NCI-H82 treated with DMSO at 0.1 percent for 48 hours (cell line): ENCODE measurements around the gene PAFAH1B2.
"Not testable (repeated sequence)": the region's sequence is repeated elsewhere in the genome, so short reads cannot be mapped to it uniquely, and the experiment has no call there.

Experiments used
- DNase-seq: peaks from one replicate; lab custom pipeline; 2025; ENCODE audit not compliant: unreplicated experiment; lab: John Stamatoyannopoulos, UW

PAFAH1B2 gene

GRCh38 chr11:117201658-117202305 is 57.7 kb downstream of the PAFAH1B2 start:
- no peak for DNase-seq

DNA sequence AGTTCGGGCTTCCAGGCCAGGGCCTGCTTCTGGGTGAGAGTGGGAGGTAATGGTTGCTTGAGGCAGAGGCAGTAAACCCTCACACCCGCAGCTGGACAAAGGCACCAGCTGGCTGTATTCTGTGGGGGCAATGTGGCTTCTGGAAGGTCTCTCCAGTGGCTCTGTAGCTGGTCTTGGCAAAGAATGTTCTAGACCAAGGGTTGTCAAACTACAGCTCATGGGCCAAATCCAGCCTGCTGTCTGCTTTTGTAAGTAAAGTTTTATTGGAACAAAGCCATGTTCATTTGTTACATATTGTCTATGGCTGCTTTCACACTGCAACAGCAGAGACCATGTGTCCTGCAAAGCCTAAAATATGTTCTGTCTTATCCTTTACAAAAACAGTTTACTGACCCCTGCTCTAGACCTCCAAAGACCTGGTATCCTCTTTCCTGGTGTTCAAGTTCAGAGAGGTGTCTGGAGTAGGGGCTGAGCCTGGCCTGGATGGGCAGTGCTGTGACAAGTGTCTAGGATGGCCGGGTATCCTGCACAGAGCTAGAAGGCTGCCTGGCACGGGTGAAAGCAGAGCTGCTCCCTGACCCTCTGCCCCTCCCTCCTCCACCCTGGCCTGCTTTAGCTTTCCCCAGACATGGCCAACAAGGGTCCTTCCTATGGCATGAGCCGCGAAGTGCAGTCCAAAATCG is 58.4 kb downstream of the PAFAH1B2 start:
- no peak for DNase-seq

GRCh38 chr11:117203069-117203407 is 59.0 kb downstream of the PAFAH1B2 start:
- DNase-seq: no peak

DNA sequence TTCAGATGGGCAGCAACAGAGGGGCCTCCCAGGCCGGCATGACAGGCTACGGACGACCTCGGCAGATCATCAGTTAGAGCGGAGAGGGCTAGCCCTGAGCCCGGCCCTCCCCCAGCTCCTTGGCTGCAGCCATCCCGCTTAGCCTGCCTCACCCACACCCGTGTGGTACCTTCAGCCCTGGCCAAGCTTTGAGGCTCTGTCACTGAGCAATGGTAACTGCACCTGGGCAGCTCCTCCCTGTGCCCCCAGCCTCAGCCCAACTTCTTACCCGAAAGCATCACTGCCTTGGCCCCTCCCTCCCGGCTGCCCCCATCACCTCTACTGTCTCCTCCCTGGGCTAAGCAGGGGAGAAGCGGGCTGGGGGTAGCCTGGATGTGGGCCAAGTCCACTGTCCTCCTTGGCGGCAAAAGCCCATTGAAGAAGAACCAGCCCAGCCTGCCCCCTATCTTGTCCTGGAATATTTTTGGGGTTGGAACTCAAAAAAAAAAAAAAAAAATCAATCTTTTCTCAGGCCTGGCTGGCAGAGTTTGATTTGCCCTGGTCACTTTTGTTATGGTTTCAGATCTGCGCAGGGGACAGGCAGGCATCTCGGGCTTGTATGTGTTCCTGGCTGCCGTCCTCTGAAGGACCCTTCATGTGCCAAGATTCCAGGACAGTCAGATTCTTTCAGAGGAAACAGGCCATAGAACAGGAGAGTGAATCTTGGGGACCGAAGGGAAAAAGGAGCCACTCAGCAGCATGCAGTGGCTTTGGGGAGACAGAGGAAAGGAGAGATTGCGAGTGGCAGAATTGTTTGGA is 60.4 kb downstream of the PAFAH1B2 start:
- DNase-seq: no peak

GRCh38 chr11:117205211-117205818 is 61.2 kb downstream of the PAFAH1B2 start:
- DNase-seq: no peak

GRCh38 chr11:117206111-117206510 is 62.0 kb downstream of the PAFAH1B2 start:
- not testable (repeated sequence) for DNase-seq

GRCh38 chr11:117206859-117207258 is 62.8 kb downstream of the PAFAH1B2 start:
- not testable (repeated sequence) for DNase-seq

DNA sequence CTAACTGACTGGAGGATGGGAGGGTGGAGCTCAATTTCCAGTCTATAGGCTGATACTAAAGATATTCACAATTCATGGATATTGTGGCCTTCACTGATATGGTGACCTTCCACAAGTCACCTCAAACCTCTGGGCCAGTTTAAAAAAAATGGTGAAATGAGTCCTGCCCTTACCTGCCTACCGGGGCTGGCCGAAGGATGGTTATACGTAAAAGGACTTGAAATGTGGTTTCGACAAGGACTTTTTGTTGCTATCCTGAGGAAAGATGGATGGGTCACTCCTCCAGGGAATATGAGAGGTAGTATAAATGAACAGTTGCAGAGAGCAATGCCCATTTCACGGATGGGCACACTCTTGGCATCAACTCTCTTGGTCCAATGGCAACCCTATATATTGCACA is 63.4 kb downstream of the PAFAH1B2 start:
- not testable (repeated sequence) for DNase-seq

DNA sequence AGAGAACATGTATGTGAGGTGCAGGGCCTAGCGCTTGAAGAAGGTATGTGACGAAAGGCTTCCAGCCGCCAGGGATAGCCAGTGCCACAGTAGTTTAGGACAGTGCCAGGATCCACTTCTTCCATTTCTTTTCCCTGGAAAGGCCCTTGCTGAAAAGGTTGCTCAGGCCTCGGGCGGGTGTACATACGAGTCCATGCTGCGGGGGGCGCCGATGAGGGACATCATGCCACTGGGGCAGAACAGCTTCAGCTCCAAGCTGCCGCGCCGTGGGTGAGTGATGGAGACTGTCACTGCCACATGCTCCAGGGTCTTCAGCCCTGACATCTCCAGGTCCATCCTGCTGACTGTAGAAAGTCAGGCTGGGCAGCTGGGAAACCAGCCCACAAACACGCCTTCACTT is 64.6 kb downstream of the PAFAH1B2 start:
- DNase-seq: not testable (repeated sequence)

- DNase-seq: not testable (repeated sequence)
Measured at GRCh38 chr11:117209351-117210125, 65.5 kb downstream of the PAFAH1B2 start.

GRCh38 chr11:117210620-117211019 is 66.5 kb downstream of the PAFAH1B2 start:
- DNase-seq: no peak

DNA sequence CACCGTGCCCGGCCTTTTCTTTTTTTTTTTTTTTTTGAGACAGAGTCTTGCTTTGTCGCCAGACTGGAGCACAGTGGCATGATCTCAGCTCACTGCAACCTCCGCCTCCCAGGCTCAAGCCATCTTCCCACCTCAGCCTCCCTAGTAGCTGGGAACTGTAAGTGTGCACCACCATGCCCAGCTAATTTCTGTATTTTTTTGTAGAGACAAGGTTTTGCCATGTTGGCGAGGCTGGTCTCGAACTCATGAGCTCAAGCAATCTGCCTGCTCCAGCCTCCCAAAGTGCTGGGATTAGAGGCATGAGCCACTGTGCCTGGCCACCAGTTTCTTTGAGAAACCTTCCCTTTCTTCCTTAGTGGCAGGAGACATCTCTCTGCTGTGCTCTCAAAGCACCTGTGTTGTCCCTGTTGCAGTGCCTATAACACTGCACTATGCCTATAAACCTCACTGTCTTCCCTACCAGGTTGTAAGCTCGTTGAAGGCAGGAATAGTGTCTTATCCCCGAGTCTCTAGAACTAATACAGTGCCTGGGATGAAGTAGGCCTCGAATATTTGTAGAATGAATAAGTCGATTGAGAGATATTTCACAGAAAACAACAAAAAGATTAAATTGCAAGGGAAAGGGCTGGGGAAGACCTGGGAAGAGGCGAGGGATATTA is 68.7 kb downstream of the PAFAH1B2 start:
- no peak for DNase-seq

DNA sequence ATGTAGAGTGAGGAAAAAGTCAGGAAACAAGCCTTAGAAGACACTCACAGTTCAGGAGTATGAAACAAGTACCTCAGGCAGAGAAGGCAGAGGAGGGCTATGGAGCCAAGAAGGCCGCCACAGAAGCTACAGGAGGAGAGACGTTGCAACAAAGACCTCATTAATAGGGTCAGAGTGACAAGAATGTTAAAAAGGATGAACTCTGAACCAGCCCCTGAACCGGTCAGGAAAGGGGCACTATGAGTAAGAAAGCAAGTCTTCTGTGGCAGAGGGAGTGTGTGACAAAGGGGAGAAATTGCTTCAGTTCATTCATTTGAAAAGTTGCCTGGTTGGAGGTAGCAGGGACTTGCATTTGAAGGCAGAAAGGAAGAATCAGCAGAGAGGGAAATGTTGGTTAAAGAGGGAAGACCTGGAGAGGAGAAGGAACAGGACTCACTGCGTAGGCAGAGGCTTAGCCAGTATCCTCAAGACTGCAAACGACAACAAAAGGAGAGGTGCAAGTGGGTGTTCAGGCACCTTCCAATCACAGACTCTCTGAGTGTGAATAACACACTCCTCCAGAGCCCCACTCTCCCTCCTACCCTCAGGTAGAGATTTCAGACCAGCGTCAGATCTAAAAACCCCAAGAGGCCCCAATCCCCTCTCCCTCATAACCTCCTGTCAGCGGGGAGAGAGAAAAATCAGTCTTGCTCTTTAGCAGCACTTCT is 70.5 kb downstream of the PAFAH1B2 start:
- DNase-seq: no peak

GRCh38 chr11:117217141-117218084 is 73.3 kb downstream of the PAFAH1B2 start:
- no peak for DNase-seq

DNA sequence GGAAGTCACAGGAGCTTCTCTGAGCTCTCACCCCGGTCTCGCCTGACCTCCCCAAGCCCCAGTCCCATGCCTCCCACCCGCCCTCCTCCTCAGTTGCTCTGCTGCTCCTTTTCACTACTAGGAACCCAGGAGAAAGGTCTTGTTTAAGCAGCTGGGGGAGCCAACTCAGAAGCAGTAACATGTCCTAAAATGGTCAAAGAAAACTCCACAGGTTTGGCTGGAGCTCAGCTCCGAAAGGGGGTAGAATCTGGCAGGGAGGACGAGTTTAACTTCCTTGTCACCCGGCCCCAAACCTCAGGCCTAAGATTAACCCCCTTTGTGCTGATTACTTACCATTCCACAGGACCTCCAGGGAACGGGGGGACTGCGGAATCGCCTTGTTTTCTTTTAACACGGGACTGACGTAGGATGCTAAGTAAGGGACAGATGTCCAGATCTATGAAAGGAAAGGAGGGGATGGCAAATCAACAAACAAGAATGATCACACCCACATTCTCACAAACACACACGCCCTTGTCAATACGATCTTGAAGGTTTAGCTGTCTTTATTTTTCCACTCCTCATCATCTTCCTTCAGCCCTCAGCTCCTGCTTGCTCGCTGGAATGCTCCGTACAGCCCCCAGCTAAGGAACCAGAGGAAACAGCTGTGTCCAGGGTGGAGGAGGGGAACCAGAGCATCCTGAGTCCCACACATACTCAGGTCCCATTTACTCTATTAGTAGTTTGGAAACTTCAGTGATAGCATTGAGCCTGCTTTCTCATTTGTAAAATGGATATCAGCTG is 74.2 kb downstream of the PAFAH1B2 start:
- DNase-seq: no peak

- DNase-seq: no peak
Measured at GRCh38 chr11:117219001-117219400, 74.9 kb downstream of the PAFAH1B2 start.

GRCh38 chr11:117219455-117219854 is 75.4 kb downstream of the PAFAH1B2 start:
- DNase-seq: no peak

GRCh38 chr11:117219995-117220394 is 75.9 kb downstream of the PAFAH1B2 start:
- no peak for DNase-seq
